Smooth muscle cell (in vitro differentiated cells): ENCODE measurements around the gene FOXP3. TPM values are rescaled to one million over a fixed set of nuclear protein-coding genes. Genes with fewer than 3 reads are reported as not detected.

Experiments used
- DNase-seq: peaks from one replicate; lab custom pipeline; 2025; ENCODE audit not compliant: unreplicated experiment; lab: John Stamatoyannopoulos, UW
- H2AFZ ChIP-seq: fragments of 200-600 bp; sonication (generic); 2 replicates; pipeline ENCODE4 v1.6.0; 2016; ENCODE audit warnings: antibody characterized with exemption, low read depth, mild to moderate bottlenecking
- H3F3A ChIP-seq: fragments of 200-600 bp; sonication (generic); 2 replicates; pipeline ENCODE4 v1.6.0; 2017; ENCODE audit warnings: antibody characterized with exemption, low read depth
- H3K27ac ChIP-seq: fragments of 200-600 bp; sonication (generic); 2 replicates; pipeline ENCODE4 v1.5.1; 2016; ENCODE audit warnings: low read depth, mild to moderate bottlenecking
- H3K27me3 ChIP-seq: fragments of 200-600 bp; sonication (generic); 2 replicates; pipeline ENCODE4 v1.6.1; 2016; ENCODE audit warnings: low read depth, mild to moderate bottlenecking
- H3K36me3 ChIP-seq: fragments of 200-600 bp; sonication (generic); 2 replicates; pipeline ENCODE4 v1.5.1; 2016; ENCODE audit warnings: low read depth
- H3K4me1 ChIP-seq: fragments of 200-600 bp; sonication (generic); 2 replicates; pipeline ENCODE4 v1.5.1; 2016; ENCODE audit warnings: low read depth
- H3K4me2 ChIP-seq: fragments of 200-600 bp; sonication (generic); 2 replicates; pipeline ENCODE4 v1.6.0; 2016; ENCODE audit warnings: mild to moderate bottlenecking
- H3K4me3 ChIP-seq: fragments of 200-600 bp; sonication (generic); 2 replicates; pipeline ENCODE4 v1.5.1; 2016; ENCODE audit warnings: mild to moderate bottlenecking
- H3K79me2 ChIP-seq: fragments of 200-600 bp; sonication (generic); 2 replicates; pipeline ENCODE4 v1.6.0; 2016; ENCODE audit warnings: low read depth, mild to moderate bottlenecking
- H3K9ac ChIP-seq: fragments of 200-600 bp; sonication (generic); 2 replicates; pipeline ENCODE4 v1.6.0; 2016; ENCODE audit warnings: low read depth
- H3K9me3 ChIP-seq: fragments of 200-600 bp; sonication (generic); replicated peaks from 2 replicates; pipeline ENCODE4 v1.5.1; 2016; ENCODE audit warnings: low read depth
- H4K20me1 ChIP-seq: fragments of 200-600 bp; sonication (generic); 2 replicates; pipeline ENCODE4 v1.6.0; 2016; ENCODE audit warnings: low read depth
- CTCF ChIP-seq: fragments of 200-600 bp; sonication (generic); IDR thresholded peaks from 2 replicates; pipeline ENCODE4 v1.5.1; 2017; ENCODE audit warnings: borderline replicate concordance, mild to moderate bottlenecking, antibody characterized with exemption; ENCODE audit not compliant: insufficient read depth, poor library complexity, severe bottlenecking
- WGBS: methylation state at CpG from one replicate; pipeline ENCODE4 v1.1.7; 2016; ENCODE audit warnings: low lambda C conversion rate; 5-methylcytosine and 5-hydroxymethylcytosine counted together
- polyA plus RNA-seq: library from polyadenylated mRNA; unstranded; fragments of >200 nt; fragmentation: Nextera tagmentation; extraction: Ambion mirVana; gene quantifications from 2 replicates; pipeline ENCODE4 v1.2.1, GENCODE V29; 2016
- total RNA-seq: library from RNA; depleted of rRNA; stranded (reverse); fragments of >200 nt; gene quantifications from 2 replicates; pipeline ENCODE4 v1.2.3, GENCODE V29; 2014

Gene FOXP3
- total and polyA plus RNA-seq, 2 experiments from 2014 or later: not detected

GRCh38 chrX:49237060-49237459, 27.4 kb downstream of the FOXP3 start:
- H3K27me3 ChIP-seq: no peaks in the 10 kb centered on the region
- H3K4me2 ChIP-seq: no peak overlapping the region
- H3K36me3 ChIP-seq: no peaks in the 10 kb centered on the region
- H3K79me2 ChIP-seq: no peaks in the 10 kb centered on the region
- H2AFZ ChIP-seq: no peak overlapping the region
- no peak overlapping the region for H3K4me3 ChIP-seq
- H3K27ac ChIP-seq: no peak overlapping the region
- WGBS: 88% methylated on average over 9 of the region's 9 CpGs
- no peaks in the 10 kb centered on the region for H3K4me1 ChIP-seq
- H3F3A ChIP-seq: no peaks in the 10 kb centered on the region
- TF ChIP-seq CTCF: no peak
- H3K9me3 ChIP-seq: no peaks in the 10 kb centered on the region
- no peak for DNase-seq
- H4K20me1 ChIP-seq: no peaks in the 10 kb centered on the region
- H3K9ac ChIP-seq: no peak overlapping the region

DNA sequence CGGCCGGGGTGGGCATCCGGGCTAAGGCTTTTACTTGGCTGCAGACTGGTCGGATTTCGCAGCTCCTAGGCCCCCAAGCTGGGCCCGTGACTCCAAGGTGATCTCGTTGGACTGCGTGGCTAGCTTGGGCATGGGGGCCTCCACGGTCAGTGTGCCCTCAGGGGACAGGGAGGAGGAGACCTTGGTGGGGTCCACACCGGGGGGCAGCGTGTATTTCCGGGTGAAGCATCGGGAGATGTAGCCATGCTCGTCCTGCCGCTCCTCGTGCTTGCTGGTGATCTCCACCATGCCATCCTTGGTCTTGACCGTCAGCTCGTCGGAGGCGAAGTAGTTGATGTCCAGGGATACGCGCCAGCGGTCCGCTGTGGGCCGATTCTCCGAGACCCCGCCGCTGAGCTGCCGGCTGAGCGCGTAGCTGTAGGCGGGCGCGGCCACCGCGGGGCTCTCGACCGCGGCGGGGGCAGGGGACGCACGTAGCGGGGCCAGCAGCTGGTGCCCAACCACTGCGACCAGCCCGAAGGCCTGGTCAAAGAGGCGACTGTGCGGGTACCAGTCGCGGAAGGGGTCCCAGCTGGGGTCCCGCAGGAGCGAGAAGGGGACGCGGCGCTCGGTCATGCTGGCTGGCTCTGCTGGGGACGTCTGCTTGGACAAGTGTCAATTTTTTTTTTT, 30.5 kb downstream of the FOXP3 start:
- Histone ChIP-seq H3K27me3 (no peaks in the 10 kb centered on the region), H4K20me1 (no peaks in the 10 kb centered on the region), H3K79me2 (no peaks in the 10 kb centered on the region), H3K27ac (no peak overlapping the region), H3K9me3 (no peaks in the 10 kb centered on the region), H3K4me2 (no peak overlapping the region), H3K4me3 (no peak overlapping the region), H3K36me3 (no peaks in the 10 kb centered on the region), H3F3A (no peaks in the 10 kb centered on the region), H2AFZ (no peak overlapping the region), H3K4me1 (no peaks in the 10 kb centered on the region), H3K9ac (no peak overlapping the region)
- no peak for TF ChIP-seq CTCF
- no peak for DNase-seq
- 93% methylated on average over 56 of the region's 56 CpGs for WGBS

GRCh38 chrX:49233176-49233575, 31.3 kb downstream of the FOXP3 start, which contains the start of gene CACNA1F:
TSS of gene CACNA1F (minus strand) at chrX:49233340. CDS start at chrX:49233309, 31 bp downstream.
- Histone ChIP-seq H3K27me3 (no peaks in the 10 kb centered on the region), H3K9ac (no peak within 1 kb of the TSS), H3K79me2 (no peaks in the 10 kb centered on the region), H3K27ac (no peak within 1 kb of the TSS), H4K20me1 (no peaks in the 10 kb centered on the region), H3F3A (no peaks in the 10 kb centered on the region), H2AFZ (no peak within 1 kb of the TSS), H3K9me3 (no peaks in the 10 kb centered on the region), H3K4me2 (no peak within 1 kb of the TSS), H3K4me1 (no peaks in the 10 kb centered on the region), H3K4me3 (no peak within 1 kb of the TSS), H3K36me3 (no peaks in the 10 kb centered on the region)
- no peak for TF ChIP-seq CTCF
- 84% methylated on average over 9 of the region's 9 CpGs for WGBS
- DNase-seq: no peak

DNA sequence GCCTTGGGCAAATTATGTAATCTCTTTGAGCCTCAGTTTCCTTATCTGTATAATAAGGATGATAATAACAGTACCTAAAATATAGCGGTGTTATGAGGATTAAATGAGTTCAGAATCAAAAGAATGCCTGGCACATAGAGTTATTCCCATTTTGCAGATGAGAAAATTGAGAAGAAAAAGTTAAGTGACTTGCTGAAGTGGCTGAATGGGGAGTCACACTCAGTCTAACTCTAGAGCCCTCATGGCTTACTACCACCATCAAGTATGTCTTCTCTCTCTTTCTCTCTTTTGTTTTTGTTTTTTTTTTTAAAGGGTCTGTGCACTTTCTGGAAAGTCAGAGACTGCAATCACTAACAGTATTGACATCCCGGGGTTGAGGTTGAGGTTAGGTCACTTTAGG, 32.0 kb downstream of the FOXP3 start:
- no peak for TF ChIP-seq CTCF
- Histone ChIP-seq H3K36me3 (no peaks in the 10 kb centered on the region), H3K4me3 (no peak overlapping the region), H3K4me2 (no peak overlapping the region), H3K27ac (no peak overlapping the region), H3F3A (no peaks in the 10 kb centered on the region), H3K27me3 (no peaks in the 10 kb centered on the region), H3K9ac (no peak overlapping the region), H4K20me1 (no peaks in the 10 kb centered on the region), H3K9me3 (no peaks in the 10 kb centered on the region), H3K79me2 (no peaks in the 10 kb centered on the region), H3K4me1 (no peaks in the 10 kb centered on the region), H2AFZ (no peak overlapping the region)
- DNase-seq: no peak
- WGBS: 83% methylated on average over 2 of the region's 2 CpGs
